HG02885 (cell line): Measurements from ENCODE around the gene PLA2G10.
"Not testable (repeated sequence)": the region's sequence is repeated elsewhere in the genome, so short reads cannot be mapped to it uniquely, and the experiment has no call there.

Source experiments
- ATAC-seq: cut with Tn5 transposase; IDR thresholded peaks from one replicate; pipeline ENCODE4 v1.9.1; 2021; ENCODE audit warnings: mild to moderate bottlenecking; ENCODE audit not compliant: unreplicated experiment, poor library complexity

Gene PLA2G10, protein sequence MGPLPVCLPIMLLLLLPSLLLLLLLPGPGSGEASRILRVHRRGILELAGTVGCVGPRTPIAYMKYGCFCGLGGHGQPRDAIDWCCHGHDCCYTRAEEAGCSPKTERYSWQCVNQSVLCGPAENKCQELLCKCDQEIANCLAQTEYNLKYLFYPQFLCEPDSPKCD

DNA sequence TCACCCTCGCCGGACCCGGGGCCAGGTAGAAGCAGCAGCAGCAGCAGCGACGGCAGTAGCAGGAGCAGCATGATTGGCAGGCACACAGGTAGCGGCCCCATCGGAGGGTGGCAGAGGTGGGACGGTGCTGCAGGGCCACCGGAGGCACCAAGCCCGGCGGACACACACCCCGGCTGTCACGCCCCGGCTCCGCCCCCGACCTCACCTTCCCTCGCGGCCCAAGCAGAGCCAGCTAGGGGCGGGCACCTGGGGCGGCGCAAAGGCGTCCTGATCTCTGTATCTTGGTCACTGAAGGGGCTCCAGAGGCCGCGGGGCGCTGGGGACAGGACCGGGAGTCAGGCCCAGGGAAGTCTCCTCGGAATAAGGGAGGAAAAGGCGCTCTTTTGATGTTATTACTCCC is at the start of gene PLA2G10:
Gene PLA2G10, minus strand, starts transcription at position 180 of the 400 bp plus-strand sequence. Its CDS starts 79 bp downstream, at position 101.
- not testable (repeated sequence) for ATAC-seq

DNA sequence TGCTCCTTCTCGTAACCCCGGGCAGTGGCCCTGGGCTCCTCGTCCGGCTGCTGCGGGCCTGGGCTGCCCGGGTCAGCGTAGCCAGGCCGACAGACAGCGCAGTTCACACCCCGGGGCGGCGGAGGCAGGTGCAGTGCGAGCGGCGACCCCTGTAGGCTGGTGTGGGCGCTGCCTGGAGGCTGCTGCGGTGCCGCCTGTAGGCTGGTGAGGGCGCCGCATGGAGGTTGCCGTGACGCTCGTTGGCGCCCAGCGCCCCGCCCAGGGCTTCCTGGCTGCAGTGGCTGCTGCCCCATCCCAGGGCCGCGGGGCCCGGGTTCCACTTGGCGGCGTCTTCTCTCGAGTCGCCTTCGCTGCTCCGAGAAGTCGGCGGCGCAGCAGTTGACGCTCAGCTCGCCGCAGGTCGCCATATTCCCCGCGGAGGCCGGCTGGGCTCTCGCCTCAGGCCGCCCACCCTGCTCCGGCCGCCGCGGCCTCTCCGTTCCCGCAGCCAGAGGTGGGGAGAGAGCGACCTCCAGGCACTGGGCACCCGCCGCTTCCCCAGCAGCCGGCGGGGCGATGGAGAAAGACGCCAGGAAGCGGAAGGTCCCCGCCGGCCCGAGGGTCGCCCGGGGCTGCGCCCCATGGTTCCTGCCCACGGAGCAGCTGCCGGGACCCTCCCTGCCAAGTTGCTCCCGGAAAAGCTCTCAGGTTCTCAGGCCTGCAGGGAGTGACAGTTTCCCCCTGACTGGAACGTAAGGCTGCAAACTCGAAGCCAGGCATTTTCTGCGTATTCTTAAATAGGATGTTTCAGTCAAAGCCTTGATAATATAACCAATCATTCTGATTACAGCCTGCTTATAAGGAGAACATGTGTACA is 48.4 kb upstream of the PLA2G10 start, which contains the start of gene NPIPA2:
Gene NPIPA2, plus strand, starts transcription at position 261 of the 856 bp plus-strand sequence. CDS start 5,533 bp downstream, outside the sequence.
- ATAC-seq: peak; percentile 96

DNA sequence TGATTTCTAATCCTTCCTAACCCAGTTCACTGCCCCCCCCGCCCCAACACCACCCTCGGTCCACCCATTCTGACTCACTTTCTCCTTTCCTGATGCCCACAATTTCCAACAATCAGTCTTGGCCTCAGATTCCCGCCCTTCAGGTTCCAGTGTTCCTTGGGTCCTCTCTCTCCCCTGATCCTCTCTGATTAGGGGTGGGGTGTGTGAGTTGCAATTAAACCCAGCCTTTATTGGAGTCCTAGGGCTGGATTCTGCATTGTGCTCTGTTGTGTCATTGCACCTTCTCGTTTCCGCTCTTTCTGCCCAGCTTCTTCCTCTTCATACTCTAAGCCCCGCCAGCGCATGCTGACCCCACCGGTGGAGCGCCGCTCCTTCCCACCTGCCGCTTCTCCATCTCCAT is 47.7 kb upstream of the PLA2G10 start:
- peak; percentile 9 for ATAC-seq

DNA sequence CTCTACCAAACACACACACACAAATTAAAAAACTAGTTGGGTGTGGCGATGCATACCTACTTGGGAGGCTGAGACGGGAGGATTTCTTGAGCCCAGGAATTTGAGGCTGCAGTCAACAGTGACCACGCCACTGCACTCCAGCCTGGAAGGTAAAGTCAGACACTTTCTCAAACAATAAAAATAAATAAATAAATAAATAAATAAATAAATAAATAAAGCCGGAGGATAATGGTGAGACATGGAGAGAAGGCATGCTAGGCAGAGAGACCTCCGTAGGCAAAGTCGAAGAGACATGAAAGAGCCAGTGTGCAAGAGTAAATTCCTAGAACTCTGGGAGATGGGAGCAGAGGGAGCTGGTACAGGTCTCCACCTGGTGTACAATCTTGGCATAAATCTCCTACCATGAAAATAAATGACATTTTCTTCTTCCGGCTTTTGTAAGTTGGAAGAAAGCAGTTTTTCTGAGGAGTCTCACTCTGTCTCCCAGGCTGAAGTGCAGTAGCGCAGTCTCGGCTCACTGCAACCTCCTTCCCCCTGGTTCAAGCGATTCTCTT is 46.8 kb upstream of the PLA2G10 start:
- not testable (repeated sequence) for ATAC-seq

DNA sequence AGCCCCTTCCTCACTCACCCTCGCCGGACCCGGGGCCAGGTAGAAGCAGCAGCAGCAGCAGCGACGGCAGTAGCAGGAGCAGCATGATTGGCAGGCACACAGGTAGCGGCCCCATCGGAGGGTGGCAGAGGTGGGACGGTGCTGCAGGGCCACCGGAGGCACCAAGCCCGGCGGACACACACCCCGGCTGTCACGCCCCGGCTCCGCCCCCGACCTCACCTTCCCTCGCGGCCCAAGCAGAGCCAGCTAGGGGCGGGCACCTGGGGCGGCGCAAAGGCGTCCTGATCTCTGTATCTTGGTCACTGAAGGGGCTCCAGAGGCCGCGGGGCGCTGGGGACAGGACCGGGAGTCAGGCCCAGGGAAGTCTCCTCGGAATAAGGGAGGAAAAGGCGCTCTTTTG is 39.1 kb upstream of the PLA2G10 start:
- ATAC-seq: not testable (repeated sequence)

DNA sequence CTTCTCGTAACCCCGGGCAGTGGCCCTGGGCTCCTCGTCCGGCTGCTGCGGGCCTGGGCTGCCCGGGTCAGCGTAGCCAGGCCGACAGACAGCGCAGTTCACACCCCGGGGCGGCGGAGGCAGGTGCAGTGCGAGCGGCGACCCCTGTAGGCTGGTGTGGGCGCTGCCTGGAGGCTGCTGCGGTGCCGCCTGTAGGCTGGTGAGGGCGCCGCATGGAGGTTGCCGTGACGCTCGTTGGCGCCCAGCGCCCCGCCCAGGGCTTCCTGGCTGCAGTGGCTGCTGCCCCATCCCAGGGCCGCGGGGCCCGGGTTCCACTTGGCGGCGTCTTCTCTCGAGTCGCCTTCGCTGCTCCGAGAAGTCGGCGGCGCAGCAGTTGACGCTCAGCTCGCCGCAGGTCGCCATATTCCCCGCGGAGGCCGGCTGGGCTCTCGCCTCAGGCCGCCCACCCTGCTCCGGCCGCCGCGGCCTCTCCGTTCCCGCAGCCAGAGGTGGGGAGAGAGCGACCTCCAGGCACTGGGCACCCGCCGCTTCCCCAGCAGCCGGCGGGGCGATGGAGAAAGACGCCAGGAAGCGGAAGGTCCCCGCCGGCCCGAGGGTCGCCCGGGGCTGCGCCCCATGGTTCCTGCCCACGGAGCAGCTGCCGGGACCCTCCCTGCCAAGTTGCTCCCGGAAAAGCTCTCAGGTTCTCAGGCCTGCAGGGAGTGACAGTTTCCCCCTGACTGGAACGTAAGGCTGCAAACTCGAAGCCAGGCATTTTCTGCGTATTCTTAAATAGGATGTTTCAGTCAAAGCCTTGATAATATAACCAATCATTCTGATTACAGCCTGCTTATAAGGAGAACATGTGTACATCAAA is 9.3 kb upstream of the PLA2G10 start, which contains the start of gene NPIPA3:
Gene NPIPA3, plus strand, starts transcription at position 256 of the 856 bp plus-strand sequence. CDS start 5,533 bp downstream, outside the sequence.
- peak; percentile 96 for ATAC-seq

DNA sequence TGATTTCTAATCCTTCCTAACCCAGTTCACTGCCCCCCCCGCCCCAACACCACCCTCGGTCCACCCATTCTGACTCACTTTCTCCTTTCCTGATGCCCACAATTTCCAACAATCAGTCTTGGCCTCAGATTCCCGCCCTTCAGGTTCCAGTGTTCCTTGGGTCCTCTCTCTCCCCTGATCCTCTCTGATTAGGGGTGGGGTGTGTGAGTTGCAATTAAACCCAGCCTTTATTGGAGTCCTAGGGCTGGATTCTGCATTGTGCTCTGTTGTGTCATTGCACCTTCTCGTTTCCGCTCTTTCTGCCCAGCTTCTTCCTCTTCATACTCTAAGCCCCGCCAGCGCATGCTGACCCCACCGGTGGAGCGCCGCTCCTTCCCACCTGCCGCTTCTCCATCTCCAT is 8.6 kb upstream of the PLA2G10 start:
- peak; percentile 7 for ATAC-seq

DNA sequence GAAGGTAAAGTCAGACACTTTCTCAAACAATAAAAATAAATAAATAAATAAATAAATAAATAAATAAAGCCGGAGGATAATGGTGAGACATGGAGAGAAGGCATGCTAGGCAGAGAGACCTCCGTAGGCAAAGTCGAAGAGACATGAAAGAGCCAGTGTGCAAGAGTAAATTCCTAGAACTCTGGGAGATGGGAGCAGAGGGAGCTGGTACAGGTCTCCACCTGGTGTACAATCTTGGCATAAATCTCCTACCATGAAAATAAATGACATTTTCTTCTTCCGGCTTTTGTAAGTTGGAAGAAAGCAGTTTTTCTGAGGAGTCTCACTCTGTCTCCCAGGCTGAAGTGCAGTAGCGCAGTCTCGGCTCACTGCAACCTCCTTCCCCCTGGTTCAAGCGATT is 7.8 kb upstream of the PLA2G10 start:
- ATAC-seq: not testable (repeated sequence)

DNA sequence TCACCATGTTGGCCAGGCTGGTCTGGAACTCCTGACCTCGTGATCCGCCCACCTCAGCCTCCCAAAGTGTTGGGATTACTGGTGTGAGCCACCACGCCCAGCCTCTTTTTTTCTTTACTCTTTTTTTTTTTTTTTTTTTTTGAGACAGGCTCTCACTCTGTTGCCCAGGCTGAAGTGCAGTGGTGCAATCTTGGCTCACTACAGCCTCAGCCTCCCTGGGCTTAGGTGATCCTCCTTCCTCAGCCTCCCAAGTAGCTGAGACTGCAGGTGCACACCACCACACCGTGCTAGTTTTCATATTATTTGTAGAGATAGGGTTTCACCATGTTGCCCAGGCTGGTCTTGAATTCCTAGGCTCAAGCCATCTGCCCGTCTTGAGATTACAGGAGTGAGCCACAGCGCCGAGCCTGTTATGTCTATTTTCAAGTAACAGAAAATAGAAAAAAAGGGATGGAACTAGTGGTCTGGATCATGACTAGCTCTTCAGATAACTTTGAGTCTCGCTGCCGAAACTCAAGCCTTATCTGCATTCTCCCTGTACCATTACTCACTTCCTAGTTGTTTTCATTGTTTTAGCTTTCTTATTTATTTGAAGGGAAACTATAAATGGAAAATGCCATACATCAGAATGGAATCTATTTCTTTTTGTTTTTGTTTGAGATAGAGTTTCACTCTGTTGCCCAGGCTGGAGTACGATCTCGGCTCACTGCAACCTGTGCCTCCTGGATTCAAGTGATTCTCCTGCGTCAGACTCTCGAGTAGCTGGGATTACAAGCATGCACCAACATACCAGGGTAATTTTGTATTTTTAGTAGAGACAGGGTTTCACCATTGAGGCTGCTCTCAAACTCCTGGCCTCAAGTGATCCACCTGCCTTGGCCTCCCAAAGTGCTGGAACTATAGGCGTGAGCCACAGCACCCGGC is 8.0 kb downstream of the PLA2G10 start:
- ATAC-seq: not testable (repeated sequence)

DNA sequence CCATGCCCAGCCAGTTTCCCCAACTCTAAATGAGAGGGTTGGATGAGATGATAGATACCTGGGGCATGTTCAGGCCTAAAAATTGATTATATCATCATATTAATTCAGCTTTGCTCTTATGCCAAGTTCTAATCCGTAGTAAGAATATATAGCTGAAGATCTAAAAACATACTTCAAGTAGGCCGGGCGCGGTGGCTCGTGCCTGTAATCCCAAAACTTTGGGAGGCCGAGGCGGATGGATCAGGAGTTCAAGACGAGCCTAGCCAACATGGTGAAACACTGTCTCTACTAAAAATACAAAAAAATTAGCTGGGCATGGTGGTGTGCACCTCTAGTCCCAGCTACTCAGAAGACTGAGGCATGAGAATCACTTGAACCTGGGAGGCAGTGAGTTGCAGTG is 12.0 kb downstream of the PLA2G10 start:
- ATAC-seq: no peak

DNA sequence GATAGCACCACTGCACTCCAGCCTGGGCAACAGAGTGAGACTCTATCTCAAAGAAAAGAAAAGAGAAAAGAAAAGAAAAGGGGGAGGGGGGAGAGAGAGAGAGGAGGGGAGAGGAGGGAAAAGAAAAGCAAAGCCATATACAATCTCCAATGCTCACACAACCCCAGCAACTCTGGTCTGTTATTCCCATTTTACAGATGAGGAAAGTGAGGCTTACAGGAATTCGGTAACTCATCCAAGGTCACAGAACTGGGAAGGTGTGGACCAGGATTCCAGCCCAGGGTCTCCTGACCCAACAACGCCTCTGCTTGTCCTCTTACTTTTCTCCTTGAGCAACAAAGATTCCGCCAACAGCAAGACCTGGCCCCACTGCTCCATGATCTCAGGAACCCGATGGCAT is 13.0 kb downstream of the PLA2G10 start:
- ATAC-seq: no peak

DNA sequence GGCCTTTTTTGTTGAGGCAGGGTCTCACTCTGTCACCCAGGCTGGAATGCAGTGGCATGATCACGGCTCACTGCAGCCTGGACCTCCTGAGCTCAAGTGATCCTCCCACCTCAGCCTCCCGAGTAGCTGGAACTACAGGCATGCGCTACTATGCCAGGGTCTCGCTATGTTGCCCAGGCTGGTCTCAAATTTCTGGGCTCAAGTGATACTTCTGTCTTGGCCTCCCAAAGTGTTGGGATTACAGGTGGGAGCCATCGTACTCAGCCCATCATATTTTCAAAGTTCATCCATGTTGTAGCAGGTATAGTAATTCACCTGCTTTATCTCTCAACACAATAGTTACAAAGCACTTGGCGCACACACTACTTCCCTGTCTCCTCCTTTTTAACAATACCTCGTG is 13.7 kb downstream of the PLA2G10 start:
- not testable (repeated sequence) for ATAC-seq

DNA sequence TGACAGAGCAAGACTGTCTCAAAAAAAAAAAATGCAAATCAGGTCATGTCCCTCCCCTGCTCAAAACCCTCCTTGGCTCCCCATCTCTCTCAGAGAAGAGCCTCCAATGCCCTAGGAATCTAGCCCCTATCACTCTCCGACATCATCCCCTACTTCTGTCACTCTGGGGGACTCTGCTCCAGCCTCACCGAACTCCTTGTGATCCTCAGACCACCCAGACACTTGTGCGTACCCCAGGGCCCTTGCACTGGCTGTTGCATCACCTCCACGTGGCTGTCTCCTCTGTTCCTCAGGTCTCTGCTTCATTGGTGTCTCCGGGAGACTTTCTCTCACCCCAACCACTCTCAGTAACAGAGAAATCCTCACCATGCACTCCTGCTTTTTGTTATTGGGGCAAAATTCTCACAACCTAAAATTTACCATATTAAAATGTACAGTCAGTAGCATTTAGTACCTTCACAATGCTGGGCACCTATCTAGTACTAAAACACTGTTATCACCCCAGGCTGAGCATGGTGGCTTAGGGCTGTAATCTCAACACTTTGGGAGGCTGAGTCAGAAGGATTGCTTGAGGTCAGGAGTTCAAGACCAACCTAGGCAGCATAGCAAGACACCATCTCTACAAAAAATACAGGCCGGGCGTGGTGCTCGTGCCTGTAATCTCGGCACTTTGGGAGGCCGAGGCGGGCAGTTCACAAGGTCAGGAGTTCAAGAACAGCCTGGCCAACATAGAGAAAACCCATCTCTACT is 15.2 kb downstream of the PLA2G10 start:
- no peak for ATAC-seq

DNA sequence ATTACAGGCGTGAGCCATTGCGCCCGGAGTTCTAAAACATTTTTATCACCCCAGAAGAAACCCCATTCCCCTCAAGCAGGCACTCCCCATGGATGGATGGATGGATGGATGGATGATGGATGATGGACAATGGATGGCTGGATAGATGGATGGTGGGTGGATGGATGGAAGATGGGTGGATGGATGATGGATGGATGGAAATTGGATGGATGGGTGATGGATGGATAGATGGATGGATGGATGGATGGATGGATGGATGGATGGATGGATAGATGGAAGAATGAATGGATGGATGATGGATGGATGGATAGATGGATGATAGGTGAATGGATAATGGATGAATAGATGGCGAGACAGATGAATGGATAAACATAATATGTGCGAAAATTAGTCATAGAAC is 16.5 kb downstream of the PLA2G10 start:
- no peak for ATAC-seq

DNA sequence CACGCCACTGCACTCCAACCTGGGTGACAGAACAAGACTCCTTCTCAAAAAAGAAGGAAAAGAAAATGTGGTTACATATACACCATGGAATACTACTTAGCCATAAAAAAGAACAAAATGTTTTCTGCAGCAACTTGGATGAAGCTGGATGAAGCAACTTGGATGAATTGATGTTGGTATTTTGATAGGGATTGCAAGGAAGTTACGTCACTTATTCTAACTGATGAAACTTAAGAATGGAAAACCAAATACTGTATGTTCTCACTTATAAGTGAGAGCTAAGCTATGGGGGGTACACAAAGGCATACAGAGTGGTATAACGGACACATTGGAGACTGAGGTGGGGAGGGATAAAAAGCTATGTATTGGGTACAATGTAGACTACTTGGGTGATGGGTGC is 17.5 kb downstream of the PLA2G10 start:
- ATAC-seq: no peak

DNA sequence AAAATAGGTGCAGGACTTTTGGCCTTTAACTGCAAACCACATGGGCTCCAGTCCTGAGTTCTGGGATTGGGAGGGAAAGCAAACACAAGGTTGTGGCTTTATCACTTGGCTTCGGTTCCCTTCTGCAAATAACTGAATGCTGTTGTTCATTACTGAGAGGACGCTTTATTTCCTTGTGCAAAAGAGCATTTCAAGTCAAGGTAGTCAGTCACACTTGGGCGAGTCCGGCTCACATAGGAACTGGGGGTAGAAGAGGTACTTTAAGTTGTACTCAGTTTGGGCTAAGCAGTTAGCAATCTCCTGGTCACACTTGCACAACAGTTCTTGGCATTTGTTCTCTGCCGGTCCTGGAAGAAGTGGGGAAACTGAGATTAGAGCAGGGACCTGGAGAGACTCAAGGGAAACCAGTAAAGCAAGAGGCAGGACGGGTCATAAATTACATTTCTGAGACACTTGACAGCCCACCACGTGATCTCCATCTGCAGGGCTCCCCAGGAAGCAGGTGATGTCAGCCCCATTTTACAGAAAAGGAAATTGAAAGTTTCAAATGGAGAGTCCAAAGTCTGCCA is 21.6 kb downstream of the PLA2G10 start:
- peak; percentile 65 for ATAC-seq

DNA sequence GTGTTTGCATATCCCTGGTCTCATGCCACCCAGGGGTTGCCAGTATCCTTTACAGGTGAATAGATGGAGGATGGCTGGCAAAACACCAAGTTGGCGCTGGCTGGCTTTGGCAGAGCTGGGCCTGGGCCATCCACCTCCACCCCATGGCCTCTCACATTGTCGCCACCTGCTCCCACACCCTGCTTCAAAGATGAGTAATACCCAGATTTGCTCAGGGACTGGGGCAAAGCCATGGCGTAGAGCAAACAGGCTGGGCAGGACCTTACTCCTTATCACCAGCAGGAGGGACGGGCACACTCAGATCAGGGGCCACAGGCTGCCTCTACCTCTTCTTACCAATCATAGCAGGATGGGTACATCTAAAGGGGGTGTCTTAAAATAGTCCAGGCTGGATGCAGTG is 24.3 kb downstream of the PLA2G10 start:
- no peak for ATAC-seq

DNA sequence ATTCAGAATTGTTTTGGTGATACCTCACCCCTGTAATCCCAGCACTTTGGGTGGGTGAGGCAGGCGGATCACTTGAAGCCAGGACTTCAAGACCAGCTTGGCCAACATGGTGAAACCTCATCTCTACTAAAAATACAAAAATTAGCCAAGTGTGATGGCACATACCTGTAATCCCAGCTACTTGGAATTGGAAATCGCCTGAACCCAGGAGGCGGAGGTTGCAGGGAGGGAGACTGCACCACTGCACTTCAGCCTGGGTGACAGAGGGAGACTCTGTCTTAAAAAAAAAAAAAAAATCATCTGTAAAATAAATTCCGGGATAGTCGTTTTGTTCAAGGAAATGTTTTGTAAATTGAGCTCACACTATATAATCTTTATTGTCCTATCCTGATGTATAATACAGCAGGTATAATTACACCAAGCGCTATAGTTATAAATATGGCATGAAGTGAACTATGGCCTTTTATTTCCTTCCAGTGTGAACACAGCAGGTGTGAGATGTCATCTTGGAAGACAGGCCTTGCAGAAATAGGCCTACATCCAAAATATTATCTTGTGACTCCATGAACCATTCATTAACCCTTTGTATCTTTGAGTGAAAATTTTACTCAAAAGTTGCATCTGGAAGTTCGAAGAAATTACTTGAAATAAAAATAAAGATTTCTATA is 25.4 kb downstream of the PLA2G10 start:
- no peak for ATAC-seq
